Measurements from ENCODE around the gene CDCA4. TPM values are rescaled to one million over a fixed set of nuclear protein-coding genes. Genes with fewer than 3 reads are reported as not detected.

Gene CDCA4
- total RNA-seq, 1 experiment from 2014 or later, result 24.9 TPM

DNA sequence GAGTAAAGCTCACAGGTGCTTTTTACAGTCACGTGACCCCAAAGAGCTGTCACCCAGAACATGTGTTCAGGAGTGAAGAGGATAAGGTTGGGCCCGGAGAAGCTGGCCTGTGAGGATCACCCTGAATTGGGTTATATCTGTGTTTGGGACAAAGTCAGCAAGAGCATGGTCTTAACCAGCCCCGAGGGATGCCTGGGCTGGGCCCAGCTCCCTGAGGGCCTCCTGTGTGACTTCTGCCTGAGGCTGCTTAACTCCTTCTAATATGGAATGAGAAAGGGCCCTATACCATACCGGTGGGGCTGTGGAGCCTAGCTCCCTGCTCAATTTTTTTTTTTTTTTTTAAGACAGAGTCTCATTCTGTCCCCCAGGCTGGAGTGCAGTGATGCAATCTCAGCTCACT is 2.5 kb downstream of the CDCA4 start:
- DNase-seq, result no peak
- Histone ChIP-seq H3K79me2 (ENCODE audit: low read depth) (peaks cover 89% of the 10 kb centered on the region), H4K20me1 (ENCODE audit: insufficient read depth) (peaks cover 41% of the 10 kb centered on the region), H3K4me2 (peak overlapping the region; percentile 89), H3K9me2 (ENCODE audit: insufficient read depth) (no peaks in the 10 kb centered on the region), H3K27me3 (ENCODE audit: insufficient read depth, low read depth) (no peaks in the 10 kb centered on the region), H3K36me3 (ENCODE audit: low read depth) (peaks cover 8% of the 10 kb centered on the region; the same call in 1 of the 2 replicates), H2AFZ (no peak overlapping the region), H3K9me3 (ENCODE audit: insufficient read depth, low read depth) (no peaks in the 10 kb centered on the region), H3K27ac (peak overlapping the region; percentile 51), H3K4me3 (peak overlapping the region; percentile 82; the same call in 1 of the 2 replicates), H3F3A (ENCODE audit: insufficient read depth, low read depth) (peaks cover 45% of the 10 kb centered on the region), H3K4me1 (replicated peaks; ENCODE audit: insufficient read depth) (peaks cover 56% of the 10 kb centered on the region)
- ChIA-PET POLR2A (ENCODE audit: unreplicated experiment) (no interaction called here), CTCF (no interaction called here)
- no TSS peak for BruUV-seq (replicated peaks)
- TF ChIP-seq, protein P1, sequence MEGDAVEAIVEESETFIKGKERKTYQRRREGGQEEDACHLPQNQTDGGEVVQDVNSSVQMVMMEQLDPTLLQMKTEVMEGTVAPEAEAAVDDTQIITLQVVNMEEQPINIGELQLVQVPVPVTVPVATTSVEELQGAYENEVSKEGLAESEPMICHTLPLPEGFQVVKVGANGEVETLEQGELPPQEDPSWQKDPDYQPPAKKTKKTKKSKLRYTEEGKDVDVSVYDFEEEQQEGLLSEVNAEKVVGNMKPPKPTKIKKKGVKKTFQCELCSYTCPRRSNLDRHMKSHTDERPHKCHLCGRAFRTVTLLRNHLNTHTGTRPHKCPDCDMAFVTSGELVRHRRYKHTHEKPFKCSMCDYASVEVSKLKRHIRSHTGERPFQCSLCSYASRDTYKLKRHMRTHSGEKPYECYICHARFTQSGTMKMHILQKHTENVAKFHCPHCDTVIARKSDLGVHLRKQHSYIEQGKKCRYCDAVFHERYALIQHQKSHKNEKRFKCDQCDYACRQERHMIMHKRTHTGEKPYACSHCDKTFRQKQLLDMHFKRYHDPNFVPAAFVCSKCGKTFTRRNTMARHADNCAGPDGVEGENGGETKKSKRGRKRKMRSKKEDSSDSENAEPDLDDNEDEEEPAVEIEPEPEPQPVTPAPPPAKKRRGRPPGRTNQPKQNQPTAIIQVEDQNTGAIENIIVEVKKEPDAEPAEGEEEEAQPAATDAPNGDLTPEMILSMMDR (conservative IDR thresholded peaks at IDR 0.05), result no peak
- TF ChIP-seq EZH2 (IDR thresholded peaks at IDR 0.05; ENCODE audit: low read depth), result no peak
- intact Hi-C loops (cut with micrococcal nuclease; ENCODE audit: unreplicated experiment), result no loop called here

DNA sequence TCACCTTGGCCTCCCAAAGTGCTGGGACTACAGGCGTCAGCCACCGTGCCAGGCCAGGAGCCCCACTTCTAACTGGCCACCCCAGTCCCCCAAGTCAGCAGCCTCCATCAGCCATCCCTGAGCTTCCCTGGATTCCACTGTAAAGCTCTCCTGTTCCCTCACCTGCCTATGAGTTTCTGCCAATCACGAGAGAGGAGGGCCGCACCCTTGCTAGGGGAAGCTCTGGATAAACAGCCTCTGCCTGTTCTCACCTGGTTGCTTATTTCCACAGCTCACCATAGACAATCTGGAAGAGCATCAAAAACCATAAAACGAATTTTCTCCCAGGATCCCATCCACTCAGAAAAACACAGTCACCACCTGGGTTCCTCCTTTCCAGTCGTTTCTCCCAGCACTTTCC is 5.0 kb downstream of the CDCA4 start:
- peaks cover 14% of the 10 kb centered on the region for H3K36me3 ChIP-seq (ENCODE audit: low read depth)
- POLR2A ChIA-PET (ENCODE audit: unreplicated experiment), result no interaction called here
- H3K4me1 ChIP-seq (replicated peaks; ENCODE audit: insufficient read depth), result peaks cover 42% of the 10 kb centered on the region
- no peak overlapping the region for H3K4me2 ChIP-seq
- H3K27me3 ChIP-seq (ENCODE audit: insufficient read depth, low read depth), result no peaks in the 10 kb centered on the region
- peaks cover 27% of the 10 kb centered on the region for H3F3A ChIP-seq (ENCODE audit: insufficient read depth, low read depth)
- H3K27ac ChIP-seq, result no peak overlapping the region
- DNase-seq, result no peak
- TF ChIP-seq, protein P1 (conservative IDR thresholded peaks at IDR 0.05), result no peak
- no peak for TF ChIP-seq EZH2 (IDR thresholded peaks at IDR 0.05; ENCODE audit: low read depth)
- H2AFZ ChIP-seq, result no peak overlapping the region
- no peak overlapping the region for H3K4me3 ChIP-seq
- peaks cover 98% of the 10 kb centered on the region for H3K79me2 ChIP-seq (ENCODE audit: low read depth)
- no TSS peak for BruUV-seq (replicated peaks)
- CTCF ChIA-PET, result no interaction called here
- intact Hi-C loops (cut with micrococcal nuclease; ENCODE audit: unreplicated experiment), result no loop called here
- H4K20me1 ChIP-seq (ENCODE audit: insufficient read depth), result peaks cover 61% of the 10 kb centered on the region
- no peaks in the 10 kb centered on the region for H3K9me3 ChIP-seq (ENCODE audit: insufficient read depth, low read depth)
- H3K9me2 ChIP-seq (ENCODE audit: insufficient read depth), result no peaks in the 10 kb centered on the region

DNA sequence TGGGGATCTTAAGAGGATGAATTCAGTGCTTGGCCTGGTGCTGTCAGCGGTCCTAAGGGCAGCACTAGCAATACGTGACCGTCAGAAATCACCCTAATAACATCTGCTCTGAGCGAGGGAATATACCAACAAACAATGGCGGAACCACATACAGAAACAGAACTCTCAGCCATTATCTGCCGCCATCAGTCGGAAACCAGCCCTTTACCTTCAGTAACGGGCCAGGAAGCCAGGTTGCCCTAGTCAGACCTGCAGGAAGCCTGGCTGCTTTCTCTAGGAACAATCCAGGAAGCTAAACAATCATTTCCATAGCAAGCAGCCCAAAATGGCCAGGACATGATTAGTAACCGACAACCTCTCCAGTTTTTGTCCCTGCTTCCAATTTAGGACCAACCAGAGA is 5.6 kb downstream of the CDCA4 start:
- H3F3A ChIP-seq (ENCODE audit: insufficient read depth, low read depth), result peaks cover 27% of the 10 kb centered on the region
- peaks cover 42% of the 10 kb centered on the region for H3K4me1 ChIP-seq (replicated peaks; ENCODE audit: insufficient read depth)
- H3K4me2 ChIP-seq, result no peak overlapping the region
- H3K4me3 ChIP-seq, result no peak overlapping the region
- TF ChIP-seq, protein P1 (conservative IDR thresholded peaks at IDR 0.05), result no peak
- TF ChIP-seq EZH2 (IDR thresholded peaks at IDR 0.05; ENCODE audit: low read depth), result no peak
- peaks cover 63% of the 10 kb centered on the region for H4K20me1 ChIP-seq (ENCODE audit: insufficient read depth)
- peaks cover 100% of the 10 kb centered on the region for H3K79me2 ChIP-seq (ENCODE audit: low read depth)
- peak overlapping the region; percentile 27; the same call in 1 of the 2 replicates for H3K27ac ChIP-seq
- H3K36me3 ChIP-seq (ENCODE audit: low read depth), result peaks cover 14% of the 10 kb centered on the region
- ChIA-PET POLR2A (ENCODE audit: unreplicated experiment) (no interaction called here), CTCF (no interaction called here)
- DNase-seq, result no peak
- no peaks in the 10 kb centered on the region for H3K27me3 ChIP-seq (ENCODE audit: insufficient read depth, low read depth)
- no peaks in the 10 kb centered on the region for H3K9me3 ChIP-seq (ENCODE audit: insufficient read depth, low read depth)
- H3K9me2 ChIP-seq (ENCODE audit: insufficient read depth), result no peaks in the 10 kb centered on the region
- no TSS peak for BruUV-seq (replicated peaks)
- no peak overlapping the region for H2AFZ ChIP-seq
- intact Hi-C loops (cut with micrococcal nuclease; ENCODE audit: unreplicated experiment), result no loop called here
